Femur (tissue), 1 donor: ENCODE results near the gene PLCH1.

ENCODE experiments used
- DNase-seq: peaks from one replicate; pipeline ENCODE4 v3.0.0-alpha.2; 2017

PLCH1 gene

GRCh38 chr3:155744010-155744625 is 753 bp downstream of the PLCH1 start:
- DNase-seq, result peak; percentile 50

- DNase-seq, result no peak
These were observed 1.3 kb downstream of the PLCH1 start for GRCh38 chr3:155743606-155744005.

- no peak for DNase-seq
These were observed 2.4 kb downstream of the PLCH1 start for GRCh38 chr3:155742349-155742965.

- no peak for DNase-seq
These were observed 3.3 kb downstream of the PLCH1 start for GRCh38 chr3:155741603-155742002.

GRCh38 chr3:155741101-155741500 is 3.8 kb downstream of the PLCH1 start:
- no peak for DNase-seq

- DNase-seq, result no peak
These were observed 5.7 kb downstream of the PLCH1 start for GRCh38 chr3:155739154-155739553.

- no peak for DNase-seq
These were observed 6.2 kb downstream of the PLCH1 start for GRCh38 chr3:155738580-155739076.

GRCh38 chr3:155737844-155738460 is 6.9 kb downstream of the PLCH1 start:
- DNase-seq, result no peak

- no peak for DNase-seq
These were observed 8.5 kb downstream of the PLCH1 start for GRCh38 chr3:155736381-155736780.

GRCh38 chr3:155730843-155731242 is 14.0 kb downstream of the PLCH1 start:
- DNase-seq, result no peak

GRCh38 chr3:155727836-155728235 is 17.0 kb downstream of the PLCH1 start:
- DNase-seq, result no peak

- DNase-seq, result no peak
These were observed 30.6 kb downstream of the PLCH1 start for GRCh38 chr3:155714295-155714718.

- DNase-seq, result no peak
These were observed 32.9 kb downstream of the PLCH1 start for GRCh38 chr3:155712008-155712407.

- no peak for DNase-seq
These were observed 39.9 kb downstream of the PLCH1 start for GRCh38 chr3:155704771-155705559.

- no peak for DNase-seq
These were observed 40.8 kb downstream of the PLCH1 start for GRCh38 chr3:155704061-155704460.

GRCh38 chr3:155702745-155703591 is 41.9 kb downstream of the PLCH1 start:
- DNase-seq, result no peak

- DNase-seq, result no peak
These were observed 42.9 kb downstream of the PLCH1 start for GRCh38 chr3:155701882-155702465.

GRCh38 chr3:155697542-155697941 is 47.3 kb downstream of the PLCH1 start:
- no peak for DNase-seq

- no peak for DNase-seq
These were observed 54.0 kb downstream of the PLCH1 start for GRCh38 chr3:155690921-155691320.

- no peak for DNase-seq
These were observed 56.4 kb downstream of the PLCH1 start for GRCh38 chr3:155688481-155688880.

- no peak for DNase-seq
These were observed 61.5 kb downstream of the PLCH1 start for GRCh38 chr3:155683344-155683720.
